OCI-LY7 (cell line): ENCODE results near the gene DENND1A. TPM values are rescaled to one million over a fixed set of nuclear protein-coding genes. Genes with fewer than 3 reads are reported as not detected.

ENCODE experiments used
- BruUV-seq: library from RNA; stranded (reverse); fragments of 400-500 nt; replicated peaks from 2 replicates; lab custom pipeline; 2021; lab: Mats Ljungman, UMichigan
- CTCF ChIA-PET: fragments of 300-600 bp; sonication (Branson Sonifier 250); formaldehyde crosslinking; loops from one replicate; lab custom pipeline; 2022; ENCODE audit warnings: antibody characterized with exemption; ENCODE audit not compliant: unreplicated experiment; lab: Charles Lee
- POLR2A ChIA-PET: fragments of 300-600 bp; sonication (Branson Sonifier 250); formaldehyde crosslinking; loops from one replicate; lab custom pipeline; 2022; ENCODE audit warnings: antibody characterized with exemption; lab: Charles Lee
- DNase-seq: peaks from one replicate; pipeline ENCODE4 v3.0.0-alpha.2; 2015; ENCODE audit warnings: low spot score
- H2AFZ ChIP-seq: fragments of 200-600 bp; sonication (generic), shearing (Covaris generic); 2 replicates; pipeline ENCODE4 v1.6.1; 2014; ENCODE audit warnings: mild to moderate bottlenecking, antibody characterized with exemption, low read length, moderate library complexity
- H3K27ac ChIP-seq: fragments of 200-600 bp; sonication (generic); 2 replicates; pipeline ENCODE4 v1.5.1; 2014; ENCODE audit warnings: mixed run types, low read depth, mild to moderate bottlenecking, moderate library complexity, low read length, inconsistent platforms; ENCODE audit not compliant: poor library complexity, severe bottlenecking
- H3K36me3 ChIP-seq: fragments of 200-600 bp; sonication (generic); 2 replicates; pipeline ENCODE4 v1.6.1; 2014; ENCODE audit warnings: mild to moderate bottlenecking, antibody characterized with exemption, low read length, moderate library complexity, mixed read lengths; ENCODE audit not compliant: insufficient read depth
- H3K4me1 ChIP-seq: fragments of 200-600 bp; sonication (generic); 2 replicates; pipeline ENCODE4 v1.5.1; 2014; ENCODE audit warnings: mild to moderate bottlenecking, low read length; ENCODE audit not compliant: insufficient read depth, poor library complexity, severe bottlenecking
- H3K4me2 ChIP-seq: fragments of 200-600 bp; sonication (generic); 2 replicates; pipeline ENCODE4 v1.6.1; 2014; ENCODE audit warnings: mild to moderate bottlenecking, low read length
- H3K4me3 ChIP-seq: fragments of 200-600 bp; sonication (generic); 2 replicates; pipeline ENCODE4 v1.5.1; 2014; ENCODE audit warnings: mild to moderate bottlenecking, low read depth, low read length; ENCODE audit not compliant: poor library complexity, severe bottlenecking
- H3K79me2 ChIP-seq: fragments of 200-600 bp; sonication (generic); 2 replicates; pipeline ENCODE4 v1.6.1; 2016; ENCODE audit warnings: low read depth, mild to moderate bottlenecking, low read length, moderate library complexity, mixed read lengths; ENCODE audit not compliant: insufficient read depth
- H3K9me2 ChIP-seq: fragments of 200-600 bp; sonication (generic); 2 replicates; pipeline ENCODE4 v1.6.1; 2016; ENCODE audit warnings: mild to moderate bottlenecking, low read length, mixed read lengths; ENCODE audit not compliant: insufficient read depth
- H3K9me3 ChIP-seq: fragments of 200-600 bp; sonication (generic); 2 replicates; pipeline ENCODE4 v1.6.1; 2014; ENCODE audit warnings: mild to moderate bottlenecking, mixed run types, low read length, mixed read lengths
- H4K20me1 ChIP-seq: fragments of 200-600 bp; sonication (generic); 2 replicates; pipeline ENCODE4 v1.6.1; 2014; ENCODE audit warnings: mild to moderate bottlenecking, antibody characterized with exemption, low read length, moderate library complexity, mixed read lengths; ENCODE audit not compliant: insufficient read depth
- CTCF ChIP-seq: fragments of 200-600 bp; sonication (generic); conservative IDR thresholded peaks from 2 replicates; pipeline ENCODE4 v1.5.1; 2014; ENCODE audit warnings: mild to moderate bottlenecking, antibody characterized with exemption, low read length, moderate library complexity, mixed read lengths
- EZH2phosphoT487 ChIP-seq: fragments of 200-600 bp; sonication (generic); IDR thresholded peaks from 2 replicates; pipeline ENCODE4 v1.6.1; 2018; ENCODE audit warnings: low read depth, borderline replicate concordance, mild to moderate bottlenecking, mixed run types, antibody characterized with exemption, low read length, moderate library complexity, mixed read lengths
- intact Hi-C: fragments of 100-400 bp; cut with micrococcal nuclease; formaldehyde crosslinking; loops from one replicate; pipeline ENCODE4 v1.10.0; 2022; ENCODE audit not compliant: unreplicated experiment
- total RNA-seq, 2 experiments: library from RNA; depleted of rRNA in 1 of 2; stranded (reverse); fragments of >200 nt in 1 of 2; shearing (Covaris generic) in 1 of 2; gene quantifications; 2 replicates each; pipeline ENCODE4 v1.2.3, GENCODE V29; 2014 to 2022

The DENND1A gene
- total RNA-seq, 2 experiments from 2014 or later, result 17.9 to 36.3 TPM

GRCh38 chr9:123678878-123679329 lies 251.0 kb downstream of the DENND1A start:
- intact Hi-C loops, result loop anchor here (1.0 to 2.0 kb wide), 3 partner anchors 20 to 249 kb away; no protein-coding TSS in a partner anchor
- H3K4me3 ChIP-seq, result peak overlapping the region; percentile 50
- H3K9me2 ChIP-seq, result no peaks in the 10 kb centered on the region
- no peaks in the 10 kb centered on the region; the same call in 1 of the 2 replicates for H3K36me3 ChIP-seq
- ChIA-PET CTCF (interaction anchor here (0.5 kb wide), 1 partner anchor 362 kb away, joined by 6 read pairs; no protein-coding TSS in a partner anchor), POLR2A (interaction anchor here (0.5 to 2.1 kb wide), 5 partner anchors 14 to 154 kb away, joined by 3 to 6 read pairs (median 5); no protein-coding TSS in a partner anchor)
- H3K4me2 ChIP-seq, result peak overlapping the region; percentile 82
- TF ChIP-seq EZH2phosphoT487, result no peak
- TF ChIP-seq CTCF, result no peak
- peaks cover 57% of the 10 kb centered on the region for H3K4me1 ChIP-seq
- no peaks in the 10 kb centered on the region for H3K79me2 ChIP-seq
- DNase-seq, result no peak
- BruUV-seq, result no TSS peak
- H3K9me3 ChIP-seq, result no peaks in the 10 kb centered on the region
- H4K20me1 ChIP-seq, result no peaks in the 10 kb centered on the region
- H3K27ac ChIP-seq, result peak overlapping the region; percentile 92
- H2AFZ ChIP-seq, result peak overlapping the region; percentile 51; the same call in 1 of the 2 replicates

GRCh38 chr9:123678038-123678877 lies 251.7 kb downstream of the DENND1A start:
- intact Hi-C loops, result loop anchor here (2.0 kb wide), 1 partner anchor 19 kb away; no protein-coding TSS in a partner anchor
- H3K4me2 ChIP-seq, result peak overlapping the region; percentile 82

More at GRCh38 chr9:123678038-123678877, 251.7 kb downstream of the DENND1A start:
- peak overlapping the region; percentile 50 for H3K4me3 ChIP-seq
- H2AFZ ChIP-seq, result peak overlapping the region; percentile 51; the same call in 1 of the 2 replicates
- H3K9me2 ChIP-seq, result no peaks in the 10 kb centered on the region
- H4K20me1 ChIP-seq, result no peaks in the 10 kb centered on the region
- H3K9me3 ChIP-seq, result peaks cover 2% of the 10 kb centered on the region; the same call in 1 of the 2 replicates
- peaks cover 53% of the 10 kb centered on the region for H3K4me1 ChIP-seq
- peak; percentile 59 for DNase-seq
- no peak for TF ChIP-seq CTCF
- no peak for TF ChIP-seq EZH2phosphoT487
- ChIA-PET POLR2A (interaction anchor here (0.5 to 1.3 kb wide), 3 partner anchors 14 to 155 kb away, joined by 3 to 6 read pairs (median 5); no protein-coding TSS in a partner anchor), CTCF (no interaction called here)
- H3K79me2 ChIP-seq, result no peaks in the 10 kb centered on the region
- H3K36me3 ChIP-seq, result no peaks in the 10 kb centered on the region; the same call in 1 of the 2 replicates
- BruUV-seq, result no TSS peak
- peak overlapping the region; percentile 92 for H3K27ac ChIP-seq
